ENCODE measurements around the gene NHP2.

DNA sequence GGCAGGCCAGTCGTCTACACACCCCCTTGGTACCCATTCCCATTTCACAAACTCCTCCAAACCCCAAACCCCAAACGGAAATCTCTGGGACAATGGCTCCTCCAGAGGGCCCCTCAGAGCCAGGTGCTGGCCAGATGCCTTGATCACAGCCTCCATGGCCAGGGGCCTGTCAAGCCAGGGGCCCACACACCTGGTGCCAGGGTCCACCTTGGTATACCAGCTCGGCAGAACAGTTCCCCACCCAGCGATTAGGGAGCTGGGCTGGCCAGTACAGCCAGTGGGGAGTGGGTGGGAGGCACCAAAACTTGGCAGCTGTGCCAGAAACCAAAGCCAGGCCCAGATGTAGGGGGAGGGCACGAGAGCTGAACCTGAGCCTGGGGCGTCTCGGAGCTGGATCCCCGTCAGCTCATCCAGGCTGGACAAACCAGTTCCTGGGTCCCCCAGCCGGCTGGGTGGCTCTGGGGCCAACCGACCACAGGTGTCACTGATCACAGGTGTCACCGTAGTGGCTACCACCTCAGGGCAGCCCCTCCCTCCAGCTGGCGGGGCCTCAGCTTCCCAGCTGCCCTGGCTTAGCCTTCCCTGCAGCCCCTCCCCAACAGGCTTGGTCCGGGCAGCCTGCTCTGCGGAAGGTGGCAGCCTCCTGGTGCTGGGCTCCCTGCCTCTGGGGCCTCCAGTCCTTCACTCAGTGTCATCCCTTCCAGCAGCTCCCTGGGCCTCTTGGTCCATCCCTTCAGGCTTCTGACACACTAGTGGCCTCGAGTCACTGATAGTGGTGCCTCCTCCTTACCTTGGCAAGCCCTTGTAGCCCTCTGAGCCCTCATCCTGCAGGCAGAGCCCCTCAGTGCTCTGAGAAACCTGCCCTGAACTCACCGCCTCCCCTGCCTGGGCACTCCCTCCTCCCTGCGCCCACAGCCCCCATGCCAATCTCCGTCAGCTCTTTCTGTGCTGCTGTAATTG lies 29.4 kb downstream of the NHP2 start:
- TF ChIP-seq POLR2A (IDR thresholded peaks at IDR 0.05): no peak
- TF ChIP-seq, protein P1, sequence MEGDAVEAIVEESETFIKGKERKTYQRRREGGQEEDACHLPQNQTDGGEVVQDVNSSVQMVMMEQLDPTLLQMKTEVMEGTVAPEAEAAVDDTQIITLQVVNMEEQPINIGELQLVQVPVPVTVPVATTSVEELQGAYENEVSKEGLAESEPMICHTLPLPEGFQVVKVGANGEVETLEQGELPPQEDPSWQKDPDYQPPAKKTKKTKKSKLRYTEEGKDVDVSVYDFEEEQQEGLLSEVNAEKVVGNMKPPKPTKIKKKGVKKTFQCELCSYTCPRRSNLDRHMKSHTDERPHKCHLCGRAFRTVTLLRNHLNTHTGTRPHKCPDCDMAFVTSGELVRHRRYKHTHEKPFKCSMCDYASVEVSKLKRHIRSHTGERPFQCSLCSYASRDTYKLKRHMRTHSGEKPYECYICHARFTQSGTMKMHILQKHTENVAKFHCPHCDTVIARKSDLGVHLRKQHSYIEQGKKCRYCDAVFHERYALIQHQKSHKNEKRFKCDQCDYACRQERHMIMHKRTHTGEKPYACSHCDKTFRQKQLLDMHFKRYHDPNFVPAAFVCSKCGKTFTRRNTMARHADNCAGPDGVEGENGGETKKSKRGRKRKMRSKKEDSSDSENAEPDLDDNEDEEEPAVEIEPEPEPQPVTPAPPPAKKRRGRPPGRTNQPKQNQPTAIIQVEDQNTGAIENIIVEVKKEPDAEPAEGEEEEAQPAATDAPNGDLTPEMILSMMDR (IDR thresholded peaks at IDR 0.05): no peak
- no peak for TF ChIP-seq POLR2AphosphoS5 (IDR thresholded peaks at IDR 0.05)
